Measurements from ENCODE around the gene PDGFA.

Gene PDGFA

GRCh38 chr7:493661-494251 is 25.9 kb downstream of the PDGFA start:
- DNase-seq (ENCODE audit: low spot score in 2 of 2): no peak
- Histone ChIP-seq H3K27me3 (ENCODE audit: low read depth) (peaks cover 1% of the 10 kb centered on the region; the same call in 1 of the 2 replicates), H3K36me3 (replicated peaks) (no peaks in the 10 kb centered on the region), H3K9me3 (no peaks in the 10 kb centered on the region), H3K4me3 (no peak overlapping the region), H3K4me1 (no peaks in the 10 kb centered on the region)
- in situ Hi-C loops (cut with MboI; ENCODE audit: low sequenced_read_pairs): no loop called here

DNA sequence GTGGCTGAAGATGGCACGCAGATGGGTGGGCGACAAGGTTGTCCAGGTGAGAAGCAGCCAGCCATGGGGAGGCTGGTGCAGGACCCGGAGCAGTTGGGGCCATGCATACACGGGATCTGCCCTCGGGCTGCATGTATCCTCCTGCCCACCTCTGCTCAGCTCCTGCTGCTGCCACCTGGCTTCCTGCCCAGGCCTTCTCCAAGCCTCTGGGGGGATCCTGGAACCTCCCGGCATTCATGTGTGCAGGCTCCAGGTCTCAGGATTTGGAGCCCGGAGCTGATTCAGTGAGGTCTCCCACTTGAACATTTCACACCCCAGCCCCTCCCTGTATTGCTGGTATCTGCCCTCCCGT is 27.0 kb downstream of the PDGFA start:
- H3K9me3 ChIP-seq: no peaks in the 10 kb centered on the region
- peaks cover 5% of the 10 kb centered on the region for H3K27me3 ChIP-seq (ENCODE audit: low read depth)
- in situ Hi-C loops (cut with MboI; ENCODE audit: low sequenced_read_pairs): no loop called here
- H3K4me3 ChIP-seq: no peak overlapping the region
- no peak for DNase-seq (ENCODE audit: low spot score in 2 of 2)
- H3K36me3 ChIP-seq (replicated peaks): no peaks in the 10 kb centered on the region
- no peaks in the 10 kb centered on the region for H3K4me1 ChIP-seq

- no peaks in the 10 kb centered on the region; the same call in 1 of the 2 replicates for H3K9me3 ChIP-seq
- in situ Hi-C loops (cut with MboI; ENCODE audit: low sequenced_read_pairs): no loop called here
- H3K4me1 ChIP-seq: no peaks in the 10 kb centered on the region
- H3K36me3 ChIP-seq (replicated peaks): no peaks in the 10 kb centered on the region
- peaks cover 10% of the 10 kb centered on the region for H3K27me3 ChIP-seq (ENCODE audit: low read depth)
- DNase-seq (ENCODE audit: low spot score in 2 of 2): no peak
- no peak overlapping the region for H3K4me3 ChIP-seq
Observed at GRCh38 chr7:491958-492713, 27.5 kb downstream of the PDGFA start.

GRCh38 chr7:491292-491957 is 28.2 kb downstream of the PDGFA start:
- H3K4me3 ChIP-seq: no peak overlapping the region
- DNase-seq (ENCODE audit: low spot score in 2 of 2): no peak
- H3K36me3 ChIP-seq (replicated peaks): no peaks in the 10 kb centered on the region
- no peaks in the 10 kb centered on the region for H3K4me1 ChIP-seq
- in situ Hi-C loops (cut with MboI; ENCODE audit: low sequenced_read_pairs): no loop called here
- H3K27me3 ChIP-seq (ENCODE audit: low read depth): peaks cover 14% of the 10 kb centered on the region
- no peaks in the 10 kb centered on the region; the same call in 1 of the 2 replicates for H3K9me3 ChIP-seq

DNA sequence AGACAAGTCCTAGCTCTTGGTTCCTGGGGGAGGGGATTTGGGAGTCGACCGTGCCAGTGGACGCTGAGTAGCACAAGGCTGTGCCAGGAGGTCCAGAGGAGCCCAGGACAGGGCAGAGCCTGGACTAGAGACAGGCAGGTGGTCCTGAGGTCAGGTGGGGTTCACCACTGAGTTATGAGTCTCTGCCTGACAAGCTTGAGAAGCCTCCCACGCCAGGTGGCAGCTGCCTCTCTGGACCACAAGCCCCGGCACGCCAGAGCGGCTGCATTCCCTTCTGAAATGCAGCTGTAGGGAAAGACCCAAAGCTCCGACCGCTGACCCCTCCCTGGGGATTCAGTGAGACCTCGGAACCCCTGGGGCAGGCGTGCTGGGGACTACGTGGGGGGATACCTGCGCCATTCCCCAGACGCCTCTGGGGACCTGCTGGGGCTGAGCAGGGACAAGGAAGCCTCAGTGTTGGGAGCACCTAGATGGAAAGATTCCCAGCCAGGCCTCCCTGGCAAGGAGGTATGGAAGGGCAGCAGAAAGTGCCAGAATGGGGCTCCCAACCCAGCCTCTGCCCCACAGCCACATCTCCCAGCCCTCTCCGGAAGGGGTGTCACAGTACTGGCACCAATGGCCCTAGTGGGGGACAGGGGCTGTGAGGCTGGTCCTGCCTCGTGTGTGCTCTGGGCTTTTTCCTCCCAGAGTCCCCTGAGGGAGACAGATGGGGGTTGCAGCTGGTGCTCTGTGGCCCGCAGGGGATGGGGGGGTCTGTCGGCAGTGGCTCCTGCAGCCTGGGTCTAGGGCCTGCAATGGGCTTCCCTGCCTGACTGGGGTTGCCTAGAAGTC is 29.0 kb downstream of the PDGFA start:
- no peak for DNase-seq (ENCODE audit: low spot score in 2 of 2)
- no peaks in the 10 kb centered on the region for H3K36me3 ChIP-seq (replicated peaks)
- H3K4me3 ChIP-seq: no peak overlapping the region
- H3K4me1 ChIP-seq: no peaks in the 10 kb centered on the region
- peaks cover 14% of the 10 kb centered on the region for H3K27me3 ChIP-seq (ENCODE audit: low read depth)
- H3K9me3 ChIP-seq: no peaks in the 10 kb centered on the region; the same call in 1 of the 2 replicates
- in situ Hi-C loops (cut with MboI; ENCODE audit: low sequenced_read_pairs): no loop called here

- DNase-seq (ENCODE audit: low spot score in 2 of 2): no peak
- peaks cover 14% of the 10 kb centered on the region for H3K27me3 ChIP-seq (ENCODE audit: low read depth)
- in situ Hi-C loops (cut with MboI; ENCODE audit: low sequenced_read_pairs): no loop called here
Observed at GRCh38 chr7:489876-490275, 29.8 kb downstream of the PDGFA start.

GRCh38 chr7:486216-486743 is 33.4 kb downstream of the PDGFA start:
- in situ Hi-C loops (cut with MboI; ENCODE audit: low sequenced_read_pairs): no loop called here
- H3K36me3 ChIP-seq (replicated peaks): no peaks in the 10 kb centered on the region
- no peak overlapping the region for H3K4me3 ChIP-seq
- no peaks in the 10 kb centered on the region for H3K4me1 ChIP-seq
- H3K9me3 ChIP-seq: no peaks in the 10 kb centered on the region; the same call in 1 of the 2 replicates
- H3K27me3 ChIP-seq (ENCODE audit: low read depth): peaks cover 14% of the 10 kb centered on the region
- no peak for DNase-seq (ENCODE audit: low spot score in 2 of 2)

More at GRCh38 chr7:489876-490275, 29.8 kb downstream of the PDGFA start:
- H3K9me3 ChIP-seq: no peaks in the 10 kb centered on the region; the same call in 1 of the 2 replicates
- no peaks in the 10 kb centered on the region for H3K4me1 ChIP-seq
- no peaks in the 10 kb centered on the region for H3K36me3 ChIP-seq (replicated peaks)
- no peak overlapping the region for H3K4me3 ChIP-seq

- no peaks in the 10 kb centered on the region; the same call in 1 of the 2 replicates for H3K9me3 ChIP-seq
- no peaks in the 10 kb centered on the region for H3K36me3 ChIP-seq (replicated peaks)
- H3K27me3 ChIP-seq (ENCODE audit: low read depth): peaks cover 14% of the 10 kb centered on the region
- no peak for DNase-seq (ENCODE audit: low spot score in 2 of 2)
- no peaks in the 10 kb centered on the region for H3K4me1 ChIP-seq
- no peak overlapping the region for H3K4me3 ChIP-seq
- in situ Hi-C loops (cut with MboI; ENCODE audit: low sequenced_read_pairs): no loop called here
Observed at GRCh38 chr7:485188-486081, 34.2 kb downstream of the PDGFA start.

GRCh38 chr7:484356-485101 is 35.1 kb downstream of the PDGFA start:
- no peak for DNase-seq (ENCODE audit: low spot score in 2 of 2)
- Histone ChIP-seq H3K36me3 (replicated peaks) (no peaks in the 10 kb centered on the region), H3K4me3 (no peak overlapping the region), H3K27me3 (ENCODE audit: low read depth) (peaks cover 14% of the 10 kb centered on the region), H3K4me1 (no peaks in the 10 kb centered on the region), H3K9me3 (no peaks in the 10 kb centered on the region; the same call in 1 of the 2 replicates)
- in situ Hi-C loops (cut with MboI; ENCODE audit: low sequenced_read_pairs): no loop called here

DNA sequence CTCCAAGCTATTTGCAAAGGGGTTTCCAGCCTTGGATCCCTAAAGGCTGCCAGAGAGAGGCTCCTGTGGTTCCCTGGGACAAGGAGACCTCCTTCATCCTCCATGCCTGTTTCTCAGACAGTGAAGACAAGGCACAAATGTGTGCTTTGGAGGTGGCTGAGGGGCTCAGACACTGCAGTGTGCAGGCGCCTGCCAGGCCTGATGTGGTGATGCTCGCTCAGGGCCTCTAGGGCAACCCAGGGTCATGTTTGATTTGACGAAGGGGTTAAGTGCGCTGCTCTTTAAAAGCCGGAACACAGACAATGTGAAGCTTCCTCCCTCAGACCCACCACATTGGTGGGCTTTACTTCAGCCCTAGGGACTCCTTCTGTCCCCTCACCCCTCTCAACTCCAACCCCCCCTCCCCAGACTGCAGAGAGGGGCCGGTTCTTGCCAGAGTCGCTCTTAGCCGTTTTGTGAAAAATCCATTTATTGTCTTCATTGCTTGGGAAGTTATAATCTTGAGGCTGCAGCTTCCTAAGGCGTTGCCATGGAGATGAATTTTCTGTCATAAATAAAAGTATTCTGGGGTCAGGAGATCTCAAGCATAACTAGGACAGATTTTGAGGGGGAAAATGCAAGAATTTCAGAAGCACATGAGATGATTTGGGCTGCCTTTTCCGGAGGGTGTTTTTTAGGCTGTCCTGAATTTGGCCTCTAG is 35.8 kb downstream of the PDGFA start:
- H3K4me3 ChIP-seq: no peak overlapping the region
- H3K27me3 ChIP-seq (ENCODE audit: low read depth): peaks cover 13% of the 10 kb centered on the region
- no peaks in the 10 kb centered on the region for H3K4me1 ChIP-seq
- in situ Hi-C loops (cut with MboI; ENCODE audit: low sequenced_read_pairs): no loop called here
- H3K36me3 ChIP-seq (replicated peaks): no peaks in the 10 kb centered on the region
- no peak for DNase-seq (ENCODE audit: low spot score in 2 of 2)
- no peaks in the 10 kb centered on the region; the same call in 1 of the 2 replicates for H3K9me3 ChIP-seq

- Histone ChIP-seq H3K36me3 (replicated peaks) (no peaks in the 10 kb centered on the region), H3K27me3 (ENCODE audit: low read depth) (peaks cover 8% of the 10 kb centered on the region; the same call in 1 of the 2 replicates), H3K9me3 (no peaks in the 10 kb centered on the region; the same call in 1 of the 2 replicates), H3K4me3 (no peak overlapping the region), H3K4me1 (no peaks in the 10 kb centered on the region)
- in situ Hi-C loops (cut with MboI; ENCODE audit: low sequenced_read_pairs): no loop called here
- DNase-seq (ENCODE audit: low spot score in 2 of 2): no peak
Observed at GRCh38 chr7:482521-483083, 37.0 kb downstream of the PDGFA start.
